HG03521 (cell line): ENCODE measurements around the gene FRMD6.

Source experiments
- ATAC-seq: cut with Tn5 transposase; IDR thresholded peaks from one replicate; pipeline ENCODE4 v1.9.1; 2021; ENCODE audit warnings: mild to moderate bottlenecking, moderate library complexity; ENCODE audit not compliant: unreplicated experiment

The FRMD6 gene

GRCh38 chr14:51651388-51652167, at the start of gene FRMD6:
TSS of gene FRMD6 (plus strand) at chr14:51651910. CDS start at chr14:51689837, 37,927 bp downstream.
- ATAC-seq = peak; percentile 70

- ATAC-seq = no peak
These were observed 49.4 kb upstream of the FRMD6 start for GRCh38 chr14:51602310-51602709.

GRCh38 chr14:51603495-51603894, 48.2 kb upstream of the FRMD6 start:
- ATAC-seq = no peak

GRCh38 chr14:51604073-51604472, 47.6 kb upstream of the FRMD6 start:
- no peak for ATAC-seq

- no peak for ATAC-seq
These were observed 46.1 kb upstream of the FRMD6 start for GRCh38 chr14:51605575-51605974.

GRCh38 chr14:51607711-51608110, 44.0 kb upstream of the FRMD6 start:
- ATAC-seq = no peak

GRCh38 chr14:51609251-51609954, 42.3 kb upstream of the FRMD6 start:
- no peak for ATAC-seq

- ATAC-seq = peak; percentile 74
These were observed 41.8 kb upstream of the FRMD6 start for GRCh38 chr14:51609955-51610283.

- no peak for ATAC-seq
These were observed 40.9 kb upstream of the FRMD6 start for GRCh38 chr14:51610771-51611170.

GRCh38 chr14:51612449-51612848, 39.3 kb upstream of the FRMD6 start:
- ATAC-seq = no peak

- ATAC-seq = no peak
These were observed 38.3 kb upstream of the FRMD6 start for GRCh38 chr14:51613416-51613815.

GRCh38 chr14:51614707-51615106, 37.0 kb upstream of the FRMD6 start:
- no peak for ATAC-seq

GRCh38 chr14:51616256-51616655, 35.5 kb upstream of the FRMD6 start:
- ATAC-seq = no peak

- no peak for ATAC-seq
These were observed 34.8 kb upstream of the FRMD6 start for GRCh38 chr14:51616724-51617409.

GRCh38 chr14:51619561-51619960, 32.1 kb upstream of the FRMD6 start:
- ATAC-seq = no peak

GRCh38 chr14:51620056-51620455, 31.7 kb upstream of the FRMD6 start:
- no peak for ATAC-seq

- ATAC-seq = no peak
These were observed 30.1 kb upstream of the FRMD6 start for GRCh38 chr14:51621654-51622053.

- ATAC-seq = no peak
These were observed 29.3 kb upstream of the FRMD6 start for GRCh38 chr14:51622376-51622775.

- ATAC-seq = no peak
These were observed 26.6 kb upstream of the FRMD6 start for GRCh38 chr14:51624955-51625569.

- no peak for ATAC-seq
These were observed 25.5 kb upstream of the FRMD6 start for GRCh38 chr14:51626185-51626584.

- no peak for ATAC-seq
These were observed 24.9 kb upstream of the FRMD6 start for GRCh38 chr14:51626788-51627187.
